ENCODE results near the gene USP8.

DNA sequence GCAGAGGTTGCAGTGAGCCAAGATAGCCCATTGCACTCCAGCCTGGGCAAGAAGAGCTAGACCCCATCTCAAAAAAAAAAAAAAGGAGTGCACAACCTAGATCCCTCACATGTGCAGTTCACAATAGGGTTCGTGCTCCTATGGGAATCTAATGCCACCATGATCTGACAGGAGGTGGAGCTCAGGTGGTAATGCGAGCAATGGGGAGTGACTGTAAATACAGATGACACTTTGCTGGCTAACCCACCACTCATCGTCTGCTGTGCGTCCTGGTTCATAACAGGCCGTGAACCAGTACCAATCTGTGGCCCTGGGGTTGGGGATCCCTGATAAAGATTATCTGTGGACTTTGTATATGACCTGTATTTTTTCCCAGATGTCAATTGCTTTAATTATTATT lies 16.7 kb downstream of the USP8 start:
- TF ChIP-seq CTCF (conservative IDR thresholded peaks at IDR 0.05) (no peak), ZFX (IDR thresholded peaks at IDR 0.05) (no peak)
